Measurements from ENCODE around the gene LENG9.
A peak's percentile ranks its signal among the peaks of the same experiment; 100 is the strongest.

The LENG9 gene

GRCh38 chr19:54420068-54420382, 43.6 kb downstream of the LENG9 start:
- DNase-seq: no peak

- no peak for DNase-seq
These were observed 44.4 kb downstream of the LENG9 start for GRCh38 chr19:54418930-54419800.

GRCh38 chr19:54418030-54418929, 45.3 kb downstream of the LENG9 start:
- no peak for DNase-seq

GRCh38 chr19:54416695-54417491, 46.7 kb downstream of the LENG9 start:
- DNase-seq: no peak

- DNase-seq: no peak
These were observed 47.5 kb downstream of the LENG9 start for GRCh38 chr19:54415901-54416673.

- peak; percentile 52 for DNase-seq
These were observed 48.2 kb downstream of the LENG9 start, which contains the start of gene TTYH1 for GRCh38 chr19:54415208-54415900. Gene TTYH1 (plus strand): TSS chr19:54415464. CDS start chr19:54415553, 89 bp downstream.

GRCh38 chr19:54414156-54414555, 49.4 kb downstream of the LENG9 start:
- DNase-seq: no peak

- DNase-seq: no peak
These were observed 50.7 kb downstream of the LENG9 start for GRCh38 chr19:54412877-54413276.
